Left ventricle myocardium inferior (tissue), 1 donor: ENCODE measurements around the gene MRPL52. TPM values are rescaled to one million over a fixed set of nuclear protein-coding genes. Genes with fewer than 3 reads are reported as not detected.
"Not testable (repeated sequence)": the region's sequence is repeated elsewhere in the genome, so short reads cannot be mapped to it uniquely, and the experiment has no call there.

ENCODE experiments used
- DNase-seq: peaks from one replicate; pipeline ENCODE4 v3.0.0-alpha.2; 2020
- H3K27ac ChIP-seq: fragments of 200-600 bp; replicated peaks from 2 replicates; pipeline ENCODE4 v1.8.0; 2021
- H3K27me3 ChIP-seq: fragments of 200-600 bp; 2 replicates; pipeline ENCODE4 v1.8.0; 2021; ENCODE audit warnings: low read depth
- H3K36me3 ChIP-seq: fragments of 200-600 bp; 2 replicates; pipeline ENCODE4 v1.8.0; 2021
- H3K4me1 ChIP-seq: fragments of 200-600 bp; 2 replicates; pipeline ENCODE4 v1.8.0; 2021
- H3K4me3 ChIP-seq: fragments of 200-600 bp; 2 replicates; pipeline ENCODE4 v1.8.0; 2021; ENCODE audit warnings: mild to moderate bottlenecking, moderate library complexity
- H3K9me3 ChIP-seq: fragments of 200-600 bp; replicated peaks from 2 replicates; pipeline ENCODE4 v1.8.0; 2021
- CTCF ChIP-seq: fragments of 200-600 bp; IDR thresholded peaks from 2 replicates; pipeline ENCODE4 v1.8.0; 2021; ENCODE audit warnings: antibody characterized with exemption, mild to moderate bottlenecking, borderline replicate concordance
- intact Hi-C: fragments of 100-400 bp; cut with micrococcal nuclease; formaldehyde crosslinking; loops from one replicate; pipeline ENCODE4 v1.11.0; 2022
- total RNA-seq: library from RNA; stranded (reverse); fragmentation: NEBNext Ultra II Directional; extraction: Animal tissue kit (Norgen Biotek cat#: 25700); gene quantifications from one replicate; pipeline ENCODE4 v1.2.1, GENCODE V29; 2021
- donor health status: DM: no; HTN: yes; CAD: no; lungs with severe emphysema.

MRPL52 gene
- total RNA-seq, 1 donor from 2014 or later = 110 TPM

DNA sequence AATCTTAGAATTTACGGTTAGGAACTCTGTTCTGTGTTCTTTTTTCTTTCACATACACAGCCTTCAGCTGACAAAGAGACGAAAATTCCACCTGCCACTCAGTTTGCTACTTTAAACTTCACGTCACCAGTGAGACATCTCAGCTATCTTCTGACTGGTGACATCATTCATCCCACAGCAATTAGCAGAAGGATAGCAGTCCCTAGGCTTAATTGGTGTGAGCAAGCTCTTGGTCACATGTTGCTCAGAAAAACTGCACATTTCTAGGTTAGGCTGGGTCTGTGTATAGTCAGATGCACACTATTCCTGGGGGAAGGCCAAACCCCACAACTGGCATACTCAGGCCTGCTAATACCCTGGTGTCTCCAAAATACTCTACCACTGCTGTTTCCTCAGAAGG is 38.4 kb upstream of the MRPL52 start:
- Histone ChIP-seq H3K27ac (no peak overlapping the region), H3K36me3 (no peaks in the 10 kb centered on the region), H3K4me3 (no peak overlapping the region), H3K27me3 (no peaks in the 10 kb centered on the region), H3K9me3 (no peaks in the 10 kb centered on the region), H3K4me1 (no peaks in the 10 kb centered on the region)
- intact Hi-C loops = no loop called here
- no peak for DNase-seq
- no peak for TF ChIP-seq CTCF

DNA sequence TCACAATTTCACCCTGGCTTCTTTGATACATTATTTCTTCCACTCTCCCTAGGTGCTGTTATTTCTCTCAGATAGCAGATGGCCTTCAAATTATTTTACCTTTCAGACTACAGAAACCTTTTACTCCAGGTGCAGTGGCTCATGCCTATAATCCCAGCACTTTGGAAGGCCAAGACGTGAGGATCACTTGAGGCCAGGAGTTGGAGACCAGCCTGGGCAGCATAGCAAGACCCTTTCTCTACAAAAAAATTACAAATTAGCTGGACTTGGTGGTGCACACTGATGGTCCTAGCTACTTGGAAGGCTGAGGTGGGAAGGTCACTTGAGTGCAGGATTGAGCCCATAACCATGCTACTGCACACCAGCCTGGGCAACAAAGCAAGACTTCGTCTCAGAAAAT is 37.5 kb upstream of the MRPL52 start:
- DNase-seq = no peak
- Histone ChIP-seq H3K36me3 (no peaks in the 10 kb centered on the region), H3K27ac (no peak overlapping the region), H3K27me3 (no peaks in the 10 kb centered on the region), H3K9me3 (no peaks in the 10 kb centered on the region), H3K4me1 (no peaks in the 10 kb centered on the region), H3K4me3 (no peak overlapping the region)
- no peak for TF ChIP-seq CTCF
- intact Hi-C loops = no loop called here

DNA sequence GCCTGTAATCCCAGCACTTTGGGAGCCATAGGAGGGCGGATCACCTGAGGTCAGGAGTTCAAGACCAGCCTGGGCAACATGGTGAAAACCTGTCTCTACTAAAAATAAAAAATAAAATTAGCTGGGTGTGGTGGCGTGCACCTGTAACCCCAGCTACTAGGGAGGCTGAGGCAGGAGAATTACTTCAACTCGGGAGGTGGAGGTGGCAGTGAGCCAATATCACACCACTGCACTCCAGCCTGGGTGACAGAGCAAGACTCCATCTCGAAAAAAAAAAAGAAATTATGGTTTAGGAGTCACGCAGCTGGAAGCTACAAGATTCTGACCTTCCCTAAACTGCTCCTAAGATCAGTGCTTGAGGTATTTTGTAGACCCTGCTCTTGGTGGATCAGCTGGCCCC is 36.1 kb upstream of the MRPL52 start:
- DNase-seq, H3K27ac ChIP-seq, intact Hi-C loops, H3K4me3 ChIP-seq, H3K27me3 ChIP-seq, H3K4me1 ChIP-seq, H3K36me3 ChIP-seq, H3K9me3 ChIP-seq: not testable (repeated sequence)

- H3K4me3 ChIP-seq = no peak overlapping the region
- H3K36me3 ChIP-seq = no peaks in the 10 kb centered on the region
- H3K27me3 ChIP-seq = no peaks in the 10 kb centered on the region
- DNase-seq = no peak
- no peak for TF ChIP-seq CTCF
- no peak overlapping the region for H3K27ac ChIP-seq
- no peaks in the 10 kb centered on the region for H3K4me1 ChIP-seq
- intact Hi-C loops = no loop called here
- H3K9me3 ChIP-seq = no peaks in the 10 kb centered on the region
These were observed 35.7 kb upstream of the MRPL52 start for GRCh38 chr14:22793976-22794375.

GRCh38 chr14:22794551-22794951 is 35.1 kb upstream of the MRPL52 start:
- intact Hi-C loops = no loop called here
- Histone ChIP-seq H3K4me3 (no peak overlapping the region), H3K27ac (no peak overlapping the region), H3K27me3 (no peaks in the 10 kb centered on the region), H3K36me3 (no peaks in the 10 kb centered on the region), H3K9me3 (no peaks in the 10 kb centered on the region), H3K4me1 (no peaks in the 10 kb centered on the region)
- no peak for DNase-seq
- TF ChIP-seq CTCF = no peak

DNA sequence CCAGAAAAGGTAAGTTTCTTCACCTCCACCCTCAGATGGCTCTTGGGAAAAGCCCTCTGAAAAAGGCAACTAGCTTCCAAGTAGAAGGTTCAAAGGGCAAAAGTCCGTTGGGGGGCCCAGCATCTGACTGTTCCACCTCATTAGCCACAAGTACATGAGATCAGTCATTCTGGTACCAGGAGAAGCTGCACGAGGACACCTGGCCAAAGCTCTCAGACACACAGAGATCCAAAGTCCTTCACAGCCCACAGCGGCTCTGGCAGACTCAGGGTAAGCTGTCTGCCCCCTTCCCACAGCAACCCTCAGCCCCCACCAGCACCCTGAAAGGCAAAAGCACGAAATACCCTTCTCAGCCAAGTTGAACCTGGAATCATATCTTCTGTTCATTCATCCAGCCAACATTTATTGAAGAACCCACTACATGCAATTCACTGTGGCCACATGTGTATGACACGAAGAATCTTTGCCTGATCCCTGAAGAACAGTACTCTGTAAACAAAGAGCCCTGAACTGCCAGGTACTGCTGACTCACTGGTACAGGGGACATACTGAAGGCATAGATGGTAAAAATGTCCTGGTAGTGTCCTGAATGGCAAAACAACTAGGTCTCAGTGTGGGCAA is 33.5 kb upstream of the MRPL52 start:
- H3K27ac ChIP-seq = no peak overlapping the region
- intact Hi-C loops = no loop called here
- H3K4me3 ChIP-seq = no peak overlapping the region
- DNase-seq = no peak
- no peaks in the 10 kb centered on the region for H3K36me3 ChIP-seq
- H3K4me1 ChIP-seq = no peaks in the 10 kb centered on the region
- no peak for TF ChIP-seq CTCF
- no peaks in the 10 kb centered on the region for H3K9me3 ChIP-seq
- H3K27me3 ChIP-seq = no peaks in the 10 kb centered on the region
